GM12878 (cell line): Measurements from ENCODE around the gene SEMA3G. TPM values are rescaled to one million over a fixed set of nuclear protein-coding genes. Genes with fewer than 3 reads are reported as not detected.

ENCODE experiments used
- ATAC-seq: fragments of 200-7000 bp; cut with Tn5 transposase; 3 replicates; pipeline ENCODE4 v1.9.1; 2020; ENCODE audit warnings: mild to moderate bottlenecking, moderate library complexity
- BruUV-seq: library from RNA; stranded (reverse); fragments of 400-500 nt; replicated peaks from 2 replicates; lab custom pipeline; 2021; lab: Mats Ljungman, UMichigan
- CTCF ChIA-PET: fragments of 300-600 bp; sonication (Branson Sonifier 250); formaldehyde crosslinking; extraction: SDS; loops from one replicate; lab custom pipeline; 2021; ENCODE audit warnings: inconsistent platforms; lab: Yijun Ruan, JAX
- POLR2A ChIA-PET: fragments of 350-600 bp; formaldehyde crosslinking; extraction: SDS; loops from one replicate; lab custom pipeline; 2021; ENCODE audit warnings: inconsistent platforms; lab: Charles Lee
- RAD21 ChIA-PET: fragments of 300-600 bp; sonication (Branson Sonifier 250); formaldehyde crosslinking; loops from one replicate; lab custom pipeline; 2023; ENCODE audit warnings: antibody characterized with exemption; ENCODE audit not compliant: unreplicated experiment; lab: Charles Lee
- SMC1A ChIA-PET: fragments of 300-600 bp; sonication (Branson Sonifier 250); formaldehyde crosslinking; loops from one replicate; lab custom pipeline; 2023; ENCODE audit not compliant: unreplicated experiment, uncharacterized antibody; lab: Charles Lee
- DNase-seq: peaks from one replicate; pipeline ENCODE4 v3.0.0-alpha.2; 2011; ENCODE audit warnings: low read depth, low spot score
- FAIRE-seq: peaks from 3 replicates; lab custom pipeline; 2011; peaks lifted over from hg19 to GRCh38; lab: Jason Lieb, UNC
- H2AFZ ChIP-seq: 2 replicates; pipeline ENCODE4 v1.6.0; 2011; ENCODE audit warnings: low read depth, low read length, control low read depth; ENCODE audit not compliant: control insufficient read depth
- H3K27ac ChIP-seq: 2 replicates; pipeline ENCODE4 v1.5.1; 2011; ENCODE audit warnings: control low read depth; ENCODE audit not compliant: control insufficient read depth, insufficient read depth
- H3K27me3 ChIP-seq, 2 experiments: replicated peaks in 1 of 2; 2 replicates each; pipeline versions ENCODE4 v1.6.0 to v1.6.1; 2011; ENCODE audit warnings: low read length in 1 of 2; ENCODE audit not compliant: control insufficient read depth in 2 of 2, insufficient read depth in 2 of 2
- H3K36me3 ChIP-seq, 2 experiments: 2 replicates each; pipeline ENCODE4 v1.5.1; 2011; ENCODE audit warnings: low read length in 1 of 2; ENCODE audit not compliant: control insufficient read depth in 2 of 2, insufficient read depth in 2 of 2
- H3K4me1 ChIP-seq: 2 replicates; pipeline ENCODE4 v1.6.1; 2011; ENCODE audit warnings: mild to moderate bottlenecking, low read length, moderate library complexity, mixed read lengths; ENCODE audit not compliant: control insufficient read depth, insufficient read depth
- H3K4me2 ChIP-seq: 2 replicates; pipeline ENCODE4 v1.6.0; 2011; ENCODE audit warnings: control low read depth; ENCODE audit not compliant: control insufficient read depth, insufficient read depth
- H3K4me3 ChIP-seq: fragments of 200-600 bp; sonication (generic); 2 replicates; pipeline ENCODE4 v1.5.1; 2016
- H3K79me2 ChIP-seq: 2 replicates; pipeline ENCODE4 v1.6.0; 2011; ENCODE audit warnings: low read length; ENCODE audit not compliant: control insufficient read depth, insufficient read depth
- H3K9ac ChIP-seq: 2 replicates; pipeline ENCODE4 v1.8.0; 2011; ENCODE audit warnings: low read length, control low read depth, mixed read lengths; ENCODE audit not compliant: control insufficient read depth, insufficient read depth
- H3K9me3 ChIP-seq: replicated peaks from 3 replicates; pipeline ENCODE4 v1.5.1; 2011; ENCODE audit warnings: mild to moderate bottlenecking, low read length; ENCODE audit not compliant: control insufficient read depth, insufficient read depth
- H4K20me1 ChIP-seq: 2 replicates; pipeline ENCODE4 v1.6.0; 2011; ENCODE audit not compliant: control insufficient read depth, insufficient read depth
- CEBPB ChIP-seq, 2 experiments: fragments of 150-350 bp in 1 of 2; IDR thresholded peaks; 2 replicates each; pipeline ENCODE4 v1.6.1; 2012 to 2014; ENCODE audit warnings: low read depth in 2 of 2, low read length in 2 of 2, borderline replicate concordance in 1 of 2, inconsistent platforms in 1 of 2
- CTCF ChIP-seq, 3 experiments: IDR thresholded peaks in 2 of 3; conservative IDR thresholded peaks in 1 of 3; 2 replicates each; pipeline ENCODE4 v1.5.1; 2011; ENCODE audit warnings: low read depth in 3 of 3, low read length in 3 of 3, mild to moderate bottlenecking in 3 of 3, control low read depth in 2 of 3, moderate library complexity in 2 of 3, inconsistent platforms in 1 of 3, mixed read lengths in 1 of 3; ENCODE audit not compliant: control insufficient read depth in 2 of 3, insufficient read depth in 1 of 3; ENCODE audit errors: extremely low read depth in 1 of 3
- HDGF ChIP-seq: fragments of 450-650 bp; IDR thresholded peaks from 2 replicates; pipeline ENCODE4 v1.6.1; 2016; ENCODE audit warnings: antibody characterized with exemption
- IKZF2 ChIP-seq, 2 experiments: fragments of 450-650 bp; IDR thresholded peaks; 2 replicates each; pipeline ENCODE4 v1.6.1; 2017; ENCODE audit warnings: mild to moderate bottlenecking in 2 of 2, moderate library complexity in 2 of 2
- POLR2AphosphoS2 ChIP-seq: IDR thresholded peaks from 2 replicates; pipeline ENCODE4 v1.6.1; 2011; ENCODE audit warnings: low read depth, mild to moderate bottlenecking, low read length, improper control_type of control experiment, moderate library complexity
- RUNX3 ChIP-seq: IDR thresholded peaks from 2 replicates; pipeline ENCODE4 v1.6.1; 2012; ENCODE audit warnings: low read length, inconsistent platforms
- ZZZ3 ChIP-seq: IDR thresholded peaks from 2 replicates; pipeline ENCODE4 v1.6.1; 2011; ENCODE audit warnings: low read depth; ENCODE audit not compliant: control insufficient read depth, insufficient read length
- WGBS: methylation state at CpG from one replicate; pipeline ENCODE4 v1.1.6; 2016; ENCODE audit warnings: low lambda C conversion rate; ENCODE audit not compliant: insufficient replicate concordance, insufficient coverage; ENCODE audit errors: missing lambda C conversion rate; 5-methylcytosine and 5-hydroxymethylcytosine counted together
- in situ Hi-C: fragments of 300-500 bp; cut with MboI; formaldehyde crosslinking; loops from 9 replicates; pipeline ENCODE4 v1.14.3; 2018; ENCODE audit warnings: mixed read lengths
- intact Hi-C: fragments of 100-400 bp; cut with micrococcal nuclease; formaldehyde crosslinking; loops from one replicate; pipeline ENCODE4 v1.14.2; 2022; ENCODE audit not compliant: unreplicated experiment
- polyA plus RNA-seq, 11 experiments: library from polyadenylated mRNA; depleted of rRNA in 4 of 11; unstranded in 6 of 11; stranded (reverse) in 5 of 11; fragments of >200 nt; fragmentation: Nextera tagmentation in 4 of 11; fragmentation: Illumina TruSeq in 1 of 11; extraction: Ambion mirVana in 4 of 11; extraction: Trizol in 1 of 11; gene quantifications; 1 replicate in 1 of 11; 2 replicates in 10 of 11; pipeline versions ENCODE4 v1.2.1 to v1.2.3, GENCODE V29; 2011 to 2016; ENCODE audit warnings: inconsistent platforms in 2 of 11, missing spikeins in 2 of 11, low read depth in 1 of 11
- total RNA-seq, 4 experiments: library from RNA; depleted of rRNA in 3 of 4; stranded (reverse); fragments of >200 nt in 3 of 4; fragmentation: Illumina TruSeq in 1 of 4; extraction: Trizol in 1 of 4; gene quantifications; 2 replicates each; pipeline versions ENCODE4 v1.2.1 to v1.2.3, GENCODE V29; 2013 to 2021

Gene SEMA3G
- total and polyA plus RNA-seq, 10 of the 15 experiments (the other 5 are each of a cell fraction or from before 2014, with no cell fraction given): 0.03 to 0.04 TPM; not detected in 8

- no peak for TF ChIP-seq ZZZ3
Measured at GRCh38 chr3:52471371-52472238, 26.7 kb upstream of the SEMA3G start (continued).

GRCh38 chr3:52470920-52471319, 26.0 kb upstream of the SEMA3G start:
- FAIRE-seq: no peak
- in situ Hi-C loops: no loop called here
- intact Hi-C loops: no loop called here
- H3K79me2 ChIP-seq: no peaks in the 10 kb centered on the region
- no peak for DNase-seq
- no peak overlapping the region for H3K4me3 ChIP-seq
- BruUV-seq: no TSS peak
- no peak overlapping the region for H3K9ac ChIP-seq
- POLR2A ChIA-PET: interaction anchor here (0.8 kb wide), 1 partner anchor 9 kb away, joined by 3 read pairs; no protein-coding TSS in a partner anchor
- TF ChIP-seq HDGF (no peak), CTCF (IDR thresholded peaks at IDR 0.05 in 2 of 3, conservative IDR thresholded peaks at IDR 0.05 in 1 of 3; ENCODE audit: control insufficient read depth in 2 of 3, extremely low read depth in 1 of 3, insufficient read depth in 1 of 3, low read depth in 3 of 3, low read length in 3 of 3) (no peak), IKZF2 (IDR thresholded peaks at IDR 0.05) (no peak), RUNX3 (no peak), POLR2AphosphoS2 (no peak), CEBPB (IDR thresholded peaks at IDR 0.05; ENCODE audit: borderline replicate concordance in 1 of 2, low read depth in 2 of 2, low read length in 2 of 2) (no peak)
- H3K4me2 ChIP-seq: no peak overlapping the region
- RAD21 ChIA-PET: no interaction called here
- SMC1A ChIA-PET: no interaction called here
- no peaks in the 10 kb centered on the region for H4K20me1 ChIP-seq
- H3K9me3 ChIP-seq: no peaks in the 10 kb centered on the region
- H3K36me3 ChIP-seq: peaks cover 16 to 24% of the 10 kb centered on the region in 2 experiments
- no peak overlapping the region for H2AFZ ChIP-seq
- 92% methylated on average over 4 of the region's 4 CpGs for WGBS
- no peak overlapping the region for H3K27ac ChIP-seq
- no peaks in the 10 kb centered on the region for H3K4me1 ChIP-seq
- H3K27me3 ChIP-seq: no peaks in the 10 kb centered on the region
- CTCF ChIA-PET: interaction anchor here (0.5 to 1.3 kb wide), 5 partner anchors 12 to 221 kb away, joined by 3 to 5 read pairs (median 4); no protein-coding TSS in a partner anchor
- ATAC-seq: no peak
